Suprapubic skin (tissue), 4 donors: ENCODE data around the gene RARG. TPM values are rescaled to one million over a fixed set of nuclear protein-coding genes. Genes with fewer than 3 reads are reported as not detected.
A peak's percentile ranks its signal among the peaks of the same experiment; 100 is the strongest.

Source experiments
- DNase-seq, 2 donors: peaks; one replicate each; pipeline ENCODE4 v3.0.0-alpha.2; 2019; ENCODE audit warnings: low spot score in 2 of 2
- H3K27ac ChIP-seq: fragments of 200-600 bp; sonication (generic); one replicate; pipeline ENCODE4 v1.5.1; 2019
- H3K27me3 ChIP-seq: fragments of 200-600 bp; sonication (generic); one replicate; pipeline ENCODE4 v1.5.1; 2019
- H3K36me3 ChIP-seq: fragments of 200-600 bp; sonication (generic); one replicate; pipeline ENCODE4 v1.5.1; 2019
- H3K4me1 ChIP-seq: fragments of 200-600 bp; sonication (generic); one replicate; pipeline ENCODE4 v1.5.1; 2019
- H3K4me3 ChIP-seq: fragments of 200-600 bp; sonication (generic); one replicate; pipeline ENCODE4 v1.5.1; 2019; ENCODE audit warnings: mild to moderate bottlenecking
- H3K9me3 ChIP-seq: fragments of 200-600 bp; sonication (generic); one replicate; pipeline ENCODE4 v1.5.1; 2019
- EP300 ChIP-seq: sonication (generic); formaldehyde crosslinking; IDR thresholded peaks from one replicate; pipeline ENCODE4 v1.6.1; 2017; ENCODE audit warnings: antibody characterized with exemption
- POLR2A ChIP-seq, 2 donors: fragments of 450-650 bp; IDR thresholded peaks; one replicate each; pipeline ENCODE4 v1.6.1; 2017; ENCODE audit warnings: antibody characterized with exemption in 2 of 2, mild to moderate bottlenecking in 2 of 2, moderate library complexity in 2 of 2
- POLR2AphosphoS5 ChIP-seq, 3 donors: sonication (generic); formaldehyde crosslinking; IDR thresholded peaks; one replicate each; pipeline ENCODE4 v1.6.1; 2017; ENCODE audit warnings: antibody characterized with exemption in 3 of 3
- WGBS: methylation state at CpG from one replicate; pipeline ENCODE4 v1.1.5; 2018; 5-methylcytosine and 5-hydroxymethylcytosine counted together
- total RNA-seq, 4 donors: library from RNA; depleted of rRNA; stranded (reverse); fragments of >200 nt; gene quantifications; one replicate each; pipeline ENCODE4 v1.1.0, GENCODE V29; 2016
- TF ChIP-seq, protein P1 (sequence below), 2 donors: fragments of 200-600 bp in 1 of 2; fragments of 450-650 bp in 1 of 2; sonication (generic) in 1 of 2; IDR thresholded peaks; one replicate each; pipeline ENCODE4 v1.5.1; 2016 to 2019; ENCODE audit warnings: antibody characterized with exemption in 2 of 2, mild to moderate bottlenecking in 1 of 2, moderate library complexity in 1 of 2

The RARG gene
- total RNA-seq, 4 donors from 2014 or later = 140 to 198 (median 172) TPM

DNA sequence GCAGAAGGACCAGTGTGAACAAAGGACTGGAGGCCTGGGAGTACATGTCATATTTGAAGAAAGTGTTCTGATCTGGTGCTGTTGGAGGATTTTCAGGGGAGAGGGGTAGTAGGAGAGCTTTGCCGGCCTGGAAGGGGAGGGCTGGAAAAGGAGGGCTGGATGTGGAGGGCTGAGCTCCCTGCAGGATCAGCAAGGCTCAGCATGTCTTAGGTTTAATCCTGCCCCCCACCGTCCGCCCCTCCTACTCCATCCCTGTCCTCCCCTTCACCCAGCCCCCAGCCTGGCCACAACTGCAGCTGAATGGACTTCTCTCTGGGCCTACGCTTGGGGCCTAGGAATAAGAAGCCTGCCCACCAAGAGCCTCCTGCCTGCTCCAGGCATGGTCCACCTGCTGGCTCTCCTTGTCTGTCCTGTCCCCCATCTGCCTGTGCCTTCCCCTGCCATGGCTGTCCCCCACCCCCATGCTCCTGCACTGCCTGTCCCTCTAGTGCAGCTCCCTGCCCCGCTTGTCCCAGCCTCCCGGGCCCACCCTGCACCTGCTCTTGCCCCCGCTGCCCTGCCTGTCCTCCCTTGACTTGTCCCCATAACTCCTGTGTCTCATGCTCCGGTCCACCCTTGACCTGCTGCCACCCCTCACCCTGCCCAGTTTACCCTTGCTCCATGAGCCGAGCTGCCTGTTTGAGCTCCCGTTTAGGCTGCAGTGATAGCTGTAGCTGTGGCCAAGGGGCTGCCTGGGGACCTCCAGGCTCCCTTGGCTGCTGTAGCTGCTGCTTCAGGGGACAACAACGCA is 9.8 kb upstream of the RARG start:
- DNase-seq = no peak
- TF ChIP-seq POLR2AphosphoS5 (IDR thresholded peaks at IDR 0.05) = no peak
- TF ChIP-seq, protein P1, sequence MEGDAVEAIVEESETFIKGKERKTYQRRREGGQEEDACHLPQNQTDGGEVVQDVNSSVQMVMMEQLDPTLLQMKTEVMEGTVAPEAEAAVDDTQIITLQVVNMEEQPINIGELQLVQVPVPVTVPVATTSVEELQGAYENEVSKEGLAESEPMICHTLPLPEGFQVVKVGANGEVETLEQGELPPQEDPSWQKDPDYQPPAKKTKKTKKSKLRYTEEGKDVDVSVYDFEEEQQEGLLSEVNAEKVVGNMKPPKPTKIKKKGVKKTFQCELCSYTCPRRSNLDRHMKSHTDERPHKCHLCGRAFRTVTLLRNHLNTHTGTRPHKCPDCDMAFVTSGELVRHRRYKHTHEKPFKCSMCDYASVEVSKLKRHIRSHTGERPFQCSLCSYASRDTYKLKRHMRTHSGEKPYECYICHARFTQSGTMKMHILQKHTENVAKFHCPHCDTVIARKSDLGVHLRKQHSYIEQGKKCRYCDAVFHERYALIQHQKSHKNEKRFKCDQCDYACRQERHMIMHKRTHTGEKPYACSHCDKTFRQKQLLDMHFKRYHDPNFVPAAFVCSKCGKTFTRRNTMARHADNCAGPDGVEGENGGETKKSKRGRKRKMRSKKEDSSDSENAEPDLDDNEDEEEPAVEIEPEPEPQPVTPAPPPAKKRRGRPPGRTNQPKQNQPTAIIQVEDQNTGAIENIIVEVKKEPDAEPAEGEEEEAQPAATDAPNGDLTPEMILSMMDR (IDR thresholded peaks at IDR 0.05) = no peak
- no peak for TF ChIP-seq POLR2A (IDR thresholded peaks at IDR 0.05)
- TF ChIP-seq EP300 = no peak
- Histone ChIP-seq H3K36me3 (no peaks in the 10 kb centered on the region), H3K27me3 (no peaks in the 10 kb centered on the region), H3K9me3 (no peaks in the 10 kb centered on the region), H3K27ac (no peak overlapping the region), H3K4me1 (peaks cover 6% of the 10 kb centered on the region), H3K4me3 (no peak overlapping the region)
- 77% methylated on average over 10 of the region's 11 CpGs for WGBS

GRCh38 chr12:53239643-53240258 is 7.7 kb upstream of the RARG start:
- no peak overlapping the region for H3K4me3 ChIP-seq
- no peaks in the 10 kb centered on the region for H3K27me3 ChIP-seq
- WGBS = 97% methylated on average over 10 of the region's 10 CpGs
- no peaks in the 10 kb centered on the region for H3K9me3 ChIP-seq
- no peak overlapping the region for H3K27ac ChIP-seq
- H3K36me3 ChIP-seq = no peaks in the 10 kb centered on the region
- TF ChIP-seq POLR2A (IDR thresholded peaks at IDR 0.05) = no peak
- H3K4me1 ChIP-seq = peaks cover 27% of the 10 kb centered on the region
- no peak for DNase-seq

DNA sequence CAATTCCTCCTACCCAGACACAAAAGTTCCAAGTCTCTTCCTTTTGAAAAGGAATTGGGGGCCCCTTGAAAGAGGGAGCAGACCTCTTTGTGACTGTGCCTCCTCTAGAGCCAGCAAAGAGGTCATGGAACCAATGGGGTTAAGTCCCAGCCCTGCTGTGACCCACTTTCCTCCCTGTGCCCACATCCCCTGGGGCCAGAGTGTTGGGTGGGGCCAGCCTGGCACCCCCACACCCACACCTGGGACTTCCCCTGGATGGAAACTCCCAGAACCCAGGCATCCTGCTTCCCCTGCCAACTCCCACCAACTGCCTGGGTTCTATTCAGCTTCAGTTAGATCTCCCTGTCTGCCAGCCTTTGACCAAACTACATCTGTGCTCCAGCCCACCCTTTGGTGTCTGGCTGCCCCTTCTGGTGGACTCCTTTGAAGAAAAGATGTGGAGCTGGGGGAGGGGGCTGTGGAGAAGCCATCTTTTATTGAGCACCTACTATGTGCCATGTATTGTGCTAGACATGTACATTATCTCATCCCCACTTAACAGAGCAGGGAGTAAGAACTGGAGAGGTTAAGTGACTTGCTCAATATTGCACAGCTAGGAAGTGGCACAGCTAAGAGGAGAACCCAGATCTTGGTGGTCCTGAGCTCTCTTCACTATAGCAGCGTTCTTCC is 4.6 kb upstream of the RARG start:
- DNase-seq = no peak
- H3K4me3 ChIP-seq = no peak overlapping the region
- TF ChIP-seq EP300 (no peak), POLR2A (IDR thresholded peaks at IDR 0.05) (no peak), POLR2AphosphoS5 (IDR thresholded peaks at IDR 0.05) (no peak)
- TF ChIP-seq, protein P1 (IDR thresholded peaks at IDR 0.05) = no peak
- WGBS = 88% methylated on average over 1 of the region's 1 CpG
- peak overlapping the region; percentile 99 for H3K27ac ChIP-seq
- no peaks in the 10 kb centered on the region for H3K36me3 ChIP-seq
- H3K9me3 ChIP-seq = no peaks in the 10 kb centered on the region
- H3K27me3 ChIP-seq = no peaks in the 10 kb centered on the region
- H3K4me1 ChIP-seq = peaks cover 55% of the 10 kb centered on the region

- no peak for TF ChIP-seq EP300
- Histone ChIP-seq H3K4me1 (peaks cover 60% of the 10 kb centered on the region), H3K36me3 (no peaks in the 10 kb centered on the region), H3K27me3 (no peaks in the 10 kb centered on the region), H3K4me3 (no peak overlapping the region), H3K9me3 (no peaks in the 10 kb centered on the region), H3K27ac (peak overlapping the region; percentile 99)
- DNase-seq = no peak
- 60% methylated on average over 9 of the region's 9 CpGs for WGBS
Measured at GRCh38 chr12:53235742-53236442, 3.9 kb upstream of the RARG start.

- Histone ChIP-seq H3K27ac (peak overlapping the region; percentile 99), H3K36me3 (no peaks in the 10 kb centered on the region), H3K4me1 (peaks cover 67% of the 10 kb centered on the region), H3K9me3 (no peaks in the 10 kb centered on the region), H3K27me3 (no peaks in the 10 kb centered on the region), H3K4me3 (no peak overlapping the region)
- WGBS = 49% methylated on average over 3 of the region's 3 CpGs
- DNase-seq = no peak
- TF ChIP-seq, protein P1 (IDR thresholded peaks at IDR 0.05) = no peak
- TF ChIP-seq EP300 (no peak), POLR2A (IDR thresholded peaks at IDR 0.05) (no peak), POLR2AphosphoS5 (IDR thresholded peaks at IDR 0.05) (no peak)
Measured at GRCh38 chr12:53235164-53235563, 3.2 kb upstream of the RARG start.
